ENCODE data around the gene INPP5J. TPM values are rescaled to one million over a fixed set of nuclear protein-coding genes. Genes with fewer than 3 reads are reported as not detected.

The INPP5J gene
- total and polyA plus RNA-seq, 2 of the 13 experiments (the other 11 are each of a cell fraction or from before 2014, with no cell fraction given), result 0.24 to 1.1 TPM

GRCh38 chr22:31148953-31149627 is 26.3 kb downstream of the INPP5J start (continued):
- TF ChIP-seq, protein P1, sequence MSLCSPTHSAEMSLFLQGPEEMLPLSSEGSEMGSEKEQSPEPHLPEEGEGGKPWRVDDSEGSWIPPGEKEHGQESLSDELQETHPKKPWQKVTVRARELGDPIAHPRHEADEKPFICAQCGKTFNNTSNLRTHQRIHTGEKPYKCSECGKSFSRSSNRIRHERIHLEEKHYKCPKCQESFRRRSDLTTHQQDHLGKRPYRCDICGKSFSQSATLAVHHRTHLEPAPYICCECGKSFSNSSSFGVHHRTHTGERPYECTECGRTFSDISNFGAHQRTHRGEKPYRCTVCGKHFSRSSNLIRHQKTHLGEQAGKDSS (CRISPR knock-in tag; IDR thresholded peaks at IDR 0.05; ENCODE audit: borderline replicate concordance, low read depth), result peak; percentile 56; the same call in 1 of the 2 replicates
- TF ChIP-seq ZNF776 (CRISPR knock-in tag; IDR thresholded peaks at IDR 0.05), result no peak
- TF ChIP-seq ZNF333 (CRISPR knock-in tag; IDR thresholded peaks at IDR 0.05; ENCODE audit: borderline replicate concordance), result no peak
- TF ChIP-seq TERF1 (CRISPR knock-in tag; IDR thresholded peaks at IDR 0.05), result no peak
- no peak for TF ChIP-seq KAT7 (CRISPR knock-in tag; IDR thresholded peaks at IDR 0.05; ENCODE audit: borderline replicate concordance)
- TF ChIP-seq ZNF781 (CRISPR knock-in tag; IDR thresholded peaks at IDR 0.05; ENCODE audit: borderline replicate concordance, not compliant biosample characterization), result no peak
- no peak for TF ChIP-seq ZMYM2 (CRISPR knock-in tag; IDR thresholded peaks at IDR 0.05)
- no peak for TF ChIP-seq ZNF720 (CRISPR knock-in tag; IDR thresholded peaks at IDR 0.05)
- no peak for TF ChIP-seq ZNF761 (CRISPR knock-in tag; conservative IDR thresholded peaks at IDR 0.05)
- no peak for TF ChIP-seq ZUFSP (CRISPR knock-in tag; IDR thresholded peaks at IDR 0.05; ENCODE audit: borderline replicate concordance)
- TF ChIP-seq ZFP37 (CRISPR knock-in tag; IDR thresholded peaks at IDR 0.05; ENCODE audit: borderline replicate concordance), result no peak
- no peak for TF ChIP-seq ZNF18 (CRISPR knock-in tag; IDR thresholded peaks at IDR 0.05; ENCODE audit: insufficient replicate concordance)
- peak; percentile 56; the same call in 1 of the 2 replicates for TF ChIP-seq ZFP36L1 (CRISPR knock-in tag; IDR thresholded peaks at IDR 0.05)
- no peak for TF ChIP-seq REL (CRISPR knock-in tag; conservative IDR thresholded peaks at IDR 0.05)
- TF ChIP-seq NFKBIZ (CRISPR knock-in tag; IDR thresholded peaks at IDR 0.05), result no peak
- no peak for TF ChIP-seq SMAD1 (CRISPR knock-in tag; IDR thresholded peaks at IDR 0.05; ENCODE audit: borderline replicate concordance, low read depth)
- no peak for TF ChIP-seq ZNF672 (CRISPR knock-in tag; IDR thresholded peaks at IDR 0.05)
- TF ChIP-seq E2F1 (CRISPR knock-in tag; IDR thresholded peaks at IDR 0.05), result no peak
- peak; percentile 73; the same call in 1 of the 2 replicates for TF ChIP-seq RXRB (CRISPR knock-in tag; IDR thresholded peaks at IDR 0.05; ENCODE audit: borderline replicate concordance)
- TF ChIP-seq SATB2 (CRISPR knock-in tag; IDR thresholded peaks at IDR 0.05), result no peak
- TF ChIP-seq ZNF556 (CRISPR knock-in tag; IDR thresholded peaks at IDR 0.05; ENCODE audit: borderline replicate concordance), result no peak; the same call in 1 of the 2 replicates
- no peak for TF ChIP-seq ZNF253 (CRISPR knock-in tag; IDR thresholded peaks at IDR 0.05; ENCODE audit: borderline replicate concordance)
- 0 out of 2 replicates have a peak, but pooled peaks have one; percentile 37 for TF ChIP-seq ZNF724P (CRISPR knock-in tag; IDR thresholded peaks at IDR 0.05; ENCODE audit: borderline replicate concordance)
- no peak for TF ChIP-seq PLRG1 (conservative IDR thresholded peaks at IDR 0.05)
